SK-N-SH (cell line): ENCODE measurements around the gene RETREG2. TPM values are rescaled to one million over a fixed set of nuclear protein-coding genes. Genes with fewer than 3 reads are reported as not detected.

Experiments
- CTCF ChIA-PET: fragments of 300-600, 350-600 bp; formaldehyde crosslinking; extraction: SDS; loops from one replicate; lab custom pipeline; 2021; lab: Yijun Ruan, JAX
- POLR2A ChIA-PET: fragments of 350-600 bp; sonication (Branson Sonifier 250); formaldehyde crosslinking; extraction: SDS; loops from one replicate; lab custom pipeline; 2020; ENCODE audit warnings: antibody characterized with exemption, inconsistent platforms; lab: Yijun Ruan, JAX
- DNase-seq: peaks from one replicate; pipeline ENCODE4 v3.0.0; 2012
- H2AFZ ChIP-seq: fragments of 200-600 bp; sonication (generic); 2 replicates; pipeline ENCODE4 v1.8.1; 2016; ENCODE audit warnings: antibody characterized with exemption, mild to moderate bottlenecking, low read depth
- H3F3A ChIP-seq: fragments of 200-600 bp; sonication (generic); replicated peaks from 2 replicates; pipeline ENCODE3; 2016; ENCODE audit warnings: antibody characterized with exemption, mild to moderate bottlenecking; ENCODE audit not compliant: insufficient read depth
- H3K27ac ChIP-seq, 2 experiments: fragments of 200-500 bp in 1 of 2; fragments of 200-600 bp in 1 of 2; sonication (Bioruptor generic) in 1 of 2; sonication (generic), shearing (Covaris generic) in 1 of 2; 2 replicates each; pipeline versions ENCODE4 v1.5.1 to v1.6.1; 2014 to 2016; ENCODE audit warnings: low read depth in 2 of 2, inconsistent platforms in 1 of 2, low read length in 1 of 2, mild to moderate bottlenecking in 1 of 2, mixed read lengths in 1 of 2
- H3K27me3 ChIP-seq: fragments of 200-600 bp; sonication (generic), shearing (Covaris generic); 2 replicates; pipeline ENCODE4 v1.6.1; 2016; ENCODE audit warnings: mixed run types; ENCODE audit not compliant: insufficient read depth
- H3K36me3 ChIP-seq, 2 experiments: fragments of 200-500 bp in 1 of 2; fragments of 200-600 bp in 1 of 2; sonication (Bioruptor generic) in 1 of 2; sonication (generic) in 1 of 2; replicated peaks in 1 of 2; 2 replicates each; pipeline versions ENCODE3 to v1.5.1; 2014 to 2016; ENCODE audit warnings: low read length in 1 of 2, mild to moderate bottlenecking in 1 of 2; ENCODE audit not compliant: insufficient read depth in 2 of 2, control insufficient read depth in 1 of 2
- H3K4me1 ChIP-seq, 2 experiments: fragments of 200-500 bp in 1 of 2; fragments of 200-600 bp in 1 of 2; sonication (Bioruptor generic) in 1 of 2; sonication (generic), shearing (Covaris generic) in 1 of 2; 2 replicates each; pipeline versions ENCODE4 v1.5.1 to v1.6.1; 2014 to 2016; ENCODE audit warnings: low read depth in 1 of 2, low read length in 1 of 2, mixed run types in 1 of 2; ENCODE audit not compliant: insufficient read depth in 2 of 2, control insufficient read depth in 1 of 2
- H3K4me2 ChIP-seq: fragments of 200-600 bp; sonication (generic), shearing (Covaris generic); 2 replicates; pipeline ENCODE4 v1.6.1; 2017; ENCODE audit warnings: mixed run types
- H3K4me3 ChIP-seq, 2 experiments: fragments of 200-500 bp in 1 of 2; fragments of 200-600 bp in 1 of 2; sonication (Bioruptor generic) in 1 of 2; sonication (generic), shearing (Covaris generic) in 1 of 2; 2 replicates each; pipeline versions ENCODE4 v1.5.1 to v1.8.1; 2014 to 2016; ENCODE audit warnings: low read depth in 2 of 2, inconsistent platforms in 1 of 2, low read length in 1 of 2, mild to moderate bottlenecking in 1 of 2, mixed read lengths in 1 of 2, moderate library complexity in 1 of 2
- H3K79me2 ChIP-seq: fragments of 200-600 bp; sonication (generic); 2 replicates; pipeline ENCODE4 v1.8.1; 2017; ENCODE audit warnings: mild to moderate bottlenecking; ENCODE audit not compliant: insufficient read depth
- H3K9ac ChIP-seq: fragments of 200-600 bp; sonication (generic); 2 replicates; pipeline ENCODE4 v1.6.1; 2017; ENCODE audit warnings: mixed run types
- H3K9me2 ChIP-seq: fragments of 200-600 bp; sonication (generic); 2 replicates; pipeline ENCODE4 v1.6.1; 2017; ENCODE audit warnings: mixed run types
- H3K9me3 ChIP-seq: fragments of 200-600 bp; sonication (generic); 2 replicates; pipeline ENCODE4 v1.6.1; 2017; ENCODE audit warnings: mixed run types, mild to moderate bottlenecking, moderate library complexity
- H4K20me1 ChIP-seq: fragments of 200-600 bp; sonication (generic); 2 replicates; pipeline ENCODE4 v1.6.1; 2017; ENCODE audit warnings: mild to moderate bottlenecking, mixed run types; ENCODE audit not compliant: insufficient read depth
- CHD2 ChIP-seq: fragments of 150-350 bp; IDR thresholded peaks from 2 replicates; pipeline ENCODE4 v1.6.1; 2018; ENCODE audit warnings: low read length; ENCODE audit not compliant: partially characterized antibody
- ELF1 ChIP-seq: IDR thresholded peaks from 2 replicates; pipeline ENCODE4 v1.4.0; 2012
- EP300 ChIP-seq, 2 experiments: IDR thresholded peaks; 2 replicates each; pipeline versions ENCODE4 v1.4.0 to v1.6.1; 2012; ENCODE audit warnings: borderline replicate concordance in 1 of 2, low read depth in 1 of 2, low read length in 1 of 2
- FOSL2 ChIP-seq: IDR thresholded peaks from 2 replicates; pipeline ENCODE4 v1.4.0; 2012; ENCODE audit warnings: low read depth, mild to moderate bottlenecking, moderate library complexity, borderline replicate concordance
- FOXJ3 ChIP-seq: sonication (generic); formaldehyde crosslinking; IDR thresholded peaks from 2 replicates; pipeline ENCODE4 v1.5.1; 2020; ENCODE audit warnings: mild to moderate bottlenecking, missing genetic modification reagents
- FOXM1 ChIP-seq: IDR thresholded peaks from 2 replicates; pipeline ENCODE4 v1.4.0; 2012; ENCODE audit warnings: low read depth, mild to moderate bottlenecking
- GABPA ChIP-seq: IDR thresholded peaks from 2 replicates; pipeline ENCODE4 v1.4.0; 2012; ENCODE audit warnings: low read depth, mild to moderate bottlenecking
- GATA2 ChIP-seq: sonication (generic); formaldehyde crosslinking; IDR thresholded peaks from 2 replicates; pipeline ENCODE4 v1.5.0; 2020; ENCODE audit warnings: mild to moderate bottlenecking, missing genetic modification reagents
- MXI1 ChIP-seq: IDR thresholded peaks from 2 replicates; pipeline ENCODE4 v1.6.1; 2012; ENCODE audit warnings: mild to moderate bottlenecking, low read depth, low read length, improper control_type of control experiment
- NRF1 ChIP-seq: IDR thresholded peaks from 2 replicates; pipeline ENCODE4 v1.6.1; 2012; ENCODE audit warnings: low read depth, mild to moderate bottlenecking, low read length
- POLR2AphosphoS5 ChIP-seq: IDR thresholded peaks from 2 replicates; pipeline ENCODE4 v1.6.1; 2012; ENCODE audit warnings: low read depth, low read length
- RCOR1 ChIP-seq: fragments of 150-350 bp; IDR thresholded peaks from 2 replicates; pipeline ENCODE4 v1.6.1; 2017; ENCODE audit warnings: antibody characterized with exemption, low read length
- RXRA ChIP-seq: IDR thresholded peaks from 2 replicates; pipeline ENCODE4 v1.4.0; 2012; ENCODE audit warnings: low read depth, mild to moderate bottlenecking, borderline replicate concordance
- SIN3A ChIP-seq: IDR thresholded peaks from 2 replicates; pipeline ENCODE4 v1.6.1; 2012; ENCODE audit warnings: low read depth, mild to moderate bottlenecking, low read length, moderate library complexity, borderline replicate concordance
- SMC3 ChIP-seq: IDR thresholded peaks from 2 replicates; pipeline ENCODE4 v1.6.1; 2012; ENCODE audit warnings: low read depth, low read length, improper control_type of control experiment
- TAF1 ChIP-seq: IDR thresholded peaks from 2 replicates; pipeline ENCODE4 v1.6.1; 2012; ENCODE audit warnings: low read depth, mild to moderate bottlenecking, low read length, moderate library complexity, borderline replicate concordance
- TEAD4 ChIP-seq: IDR thresholded peaks from 2 replicates; pipeline ENCODE4 v1.4.0; 2012; ENCODE audit warnings: mild to moderate bottlenecking, borderline replicate concordance; ENCODE audit not compliant: insufficient read depth
- WGBS: methylation state at CpG from one replicate; pipeline ENCODE4 v1.1.6; 2017; ENCODE audit warnings: low lambda C conversion rate; 5-methylcytosine and 5-hydroxymethylcytosine counted together
- polyA plus RNA-seq, 3 experiments: library from polyadenylated mRNA; depleted of rRNA; stranded (reverse); fragments of >200 nt; gene quantifications; 2 replicates each; pipeline ENCODE4 v1.2.3, GENCODE V29; 2012
- TF ChIP-seq, protein P1 (sequence below): IDR thresholded peaks from 2 replicates; pipeline ENCODE4 v1.4.0; 2012; ENCODE audit warnings: low read depth
- TF ChIP-seq, protein P2 (sequence below): fragments of 150-350 bp; IDR thresholded peaks from 2 replicates; pipeline ENCODE4 v1.6.1; 2016; ENCODE audit warnings: mild to moderate bottlenecking, low read depth, low read length
- TF ChIP-seq, protein P3 (sequence below): IDR thresholded peaks from 2 replicates; pipeline ENCODE4; 2012

Gene RETREG2
- polyA plus RNA-seq, 1 of the 3 experiments (the other 2 are of a cell fraction), result 74.6 TPM

DNA sequence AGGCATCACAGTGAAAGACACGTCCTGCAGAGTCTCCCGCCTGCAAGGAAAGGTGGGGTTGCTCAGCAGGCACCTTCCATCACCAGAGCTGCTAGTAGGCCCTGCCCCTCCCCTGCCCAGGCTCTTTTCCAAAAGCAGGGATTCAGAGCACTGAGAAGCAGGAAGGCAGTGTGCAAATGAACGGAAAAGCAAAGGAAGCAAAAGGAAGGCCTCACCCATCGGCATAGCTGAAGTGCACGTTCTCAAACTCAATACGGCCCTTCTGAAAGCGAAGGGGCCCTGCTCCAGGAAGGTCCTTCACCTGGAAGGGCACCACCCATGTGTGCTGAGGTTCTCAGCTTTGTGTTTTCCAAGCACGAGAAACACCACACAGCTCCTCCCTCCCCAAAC, 34.9 kb downstream of the RETREG2 start:
- TF ChIP-seq FOXM1 (no peak), SMC3 (no peak), POLR2AphosphoS5 (no peak), CHD2 (no peak), MXI1 (no peak), TEAD4 (no peak), RCOR1 (no peak), TAF1 (no peak), GABPA (no peak), EP300 (IDR thresholded peaks at IDR 0.05; ENCODE audit: borderline replicate concordance in 1 of 2, low read depth in 1 of 2, low read length in 1 of 2) (no peak), NRF1 (no peak), GATA2 (no peak), RXRA (no peak), ELF1 (no peak), FOSL2 (no peak), FOXJ3 (CRISPR knock-in tag) (no peak), SIN3A (no peak)
- TF ChIP-seq, protein P1, sequence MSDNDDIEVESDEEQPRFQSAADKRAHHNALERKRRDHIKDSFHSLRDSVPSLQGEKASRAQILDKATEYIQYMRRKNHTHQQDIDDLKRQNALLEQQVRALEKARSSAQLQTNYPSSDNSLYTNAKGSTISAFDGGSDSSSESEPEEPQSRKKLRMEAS, result no peak
- TF ChIP-seq, protein P2, sequence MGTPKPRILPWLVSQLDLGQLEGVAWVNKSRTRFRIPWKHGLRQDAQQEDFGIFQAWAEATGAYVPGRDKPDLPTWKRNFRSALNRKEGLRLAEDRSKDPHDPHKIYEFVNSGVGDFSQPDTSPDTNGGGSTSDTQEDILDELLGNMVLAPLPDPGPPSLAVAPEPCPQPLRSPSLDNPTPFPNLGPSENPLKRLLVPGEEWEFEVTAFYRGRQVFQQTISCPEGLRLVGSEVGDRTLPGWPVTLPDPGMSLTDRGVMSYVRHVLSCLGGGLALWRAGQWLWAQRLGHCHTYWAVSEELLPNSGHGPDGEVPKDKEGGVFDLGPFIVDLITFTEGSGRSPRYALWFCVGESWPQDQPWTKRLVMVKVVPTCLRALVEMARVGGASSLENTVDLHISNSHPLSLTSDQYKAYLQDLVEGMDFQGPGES, result no peak
- TF ChIP-seq, protein P3, sequence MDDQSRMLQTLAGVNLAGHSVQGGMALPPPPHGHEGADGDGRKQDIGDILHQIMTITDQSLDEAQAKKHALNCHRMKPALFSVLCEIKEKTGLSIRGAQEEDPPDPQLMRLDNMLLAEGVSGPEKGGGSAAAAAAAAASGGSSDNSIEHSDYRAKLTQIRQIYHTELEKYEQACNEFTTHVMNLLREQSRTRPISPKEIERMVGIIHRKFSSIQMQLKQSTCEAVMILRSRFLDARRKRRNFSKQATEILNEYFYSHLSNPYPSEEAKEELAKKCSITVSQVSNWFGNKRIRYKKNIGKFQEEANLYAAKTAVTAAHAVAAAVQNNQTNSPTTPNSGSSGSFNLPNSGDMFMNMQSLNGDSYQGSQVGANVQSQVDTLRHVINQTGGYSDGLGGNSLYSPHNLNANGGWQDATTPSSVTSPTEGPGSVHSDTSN, result no peak
- no peaks in the 10 kb centered on the region for H3K9me3 ChIP-seq

More for the DNA sequence above, 34.9 kb downstream of the RETREG2 start:
- H3K4me3 ChIP-seq, result no peak overlapping the region
- DNase-seq, result no peak
- H3K27ac ChIP-seq, result no peak overlapping the region
- ChIA-PET CTCF (interaction anchor here (0.5 to 3.4 kb wide), 5 partner anchors 12 to 179 kb away, joined by 3 to 22 read pairs (median 3); partner anchors contain the start of gene NHEJ1), POLR2A (interaction anchor here (0.8 kb wide), 1 partner anchor 12 kb away, joined by 3 read pairs; no protein-coding TSS in a partner anchor)
- no peaks in the 10 kb centered on the region for H3K9me2 ChIP-seq
- H3F3A ChIP-seq, result peaks cover 13% of the 10 kb centered on the region
- H3K4me1 ChIP-seq, result peaks cover 5 to 21% of the 10 kb centered on the region in 2 experiments; a peak in 3 of 4 replicates
- H3K9ac ChIP-seq, result no peak overlapping the region
- peaks cover 22 to 62% of the 10 kb centered on the region in 2 experiments for H3K36me3 ChIP-seq
- no peak overlapping the region for H2AFZ ChIP-seq
- no peaks in the 10 kb centered on the region for H3K79me2 ChIP-seq
- H4K20me1 ChIP-seq, result no peaks in the 10 kb centered on the region
- no peaks in the 10 kb centered on the region for H3K27me3 ChIP-seq
- WGBS, result 95% methylated on average over 8 of the region's 8 CpGs
- H3K4me2 ChIP-seq, result no peak overlapping the region
